HG03378 (cell line): Measurements from ENCODE around the gene TRIM44.
A peak's percentile ranks its signal among the peaks of the same experiment; 100 is the strongest.

Experiments
- ATAC-seq: cut with Tn5 transposase; IDR thresholded peaks from one replicate; pipeline ENCODE4 v1.9.1; 2021; ENCODE audit warnings: mild to moderate bottlenecking, moderate library complexity; ENCODE audit not compliant: unreplicated experiment

The TRIM44 gene

GRCh38 chr11:35671396-35672127, 9.0 kb downstream of the TRIM44 start:
- ATAC-seq, result no peak

GRCh38 chr11:35672608-35673007, 10.0 kb downstream of the TRIM44 start:
- ATAC-seq, result no peak

- ATAC-seq, result no peak
These were observed 13.5 kb downstream of the TRIM44 start for GRCh38 chr11:35675901-35676610.

- no peak for ATAC-seq
These were observed 14.0 kb downstream of the TRIM44 start for GRCh38 chr11:35676611-35676965.

GRCh38 chr11:35677904-35678303, 15.3 kb downstream of the TRIM44 start:
- ATAC-seq, result no peak

- ATAC-seq, result no peak
These were observed 15.9 kb downstream of the TRIM44 start for GRCh38 chr11:35678471-35678870.

- no peak for ATAC-seq
These were observed 16.4 kb downstream of the TRIM44 start for GRCh38 chr11:35678975-35679374.

GRCh38 chr11:35680506-35680905, 17.9 kb downstream of the TRIM44 start:
- ATAC-seq, result no peak

- ATAC-seq, result peak; percentile 44
These were observed 18.7 kb downstream of the TRIM44 start for GRCh38 chr11:35681163-35681767.

- no peak for ATAC-seq
These were observed 19.9 kb downstream of the TRIM44 start for GRCh38 chr11:35682230-35683173.

GRCh38 chr11:35683728-35684339, 21.3 kb downstream of the TRIM44 start:
- peak; percentile 71 for ATAC-seq

GRCh38 chr11:35688023-35688422, 25.4 kb downstream of the TRIM44 start:
- ATAC-seq, result peak; percentile 37

- no peak for ATAC-seq
These were observed 26.8 kb downstream of the TRIM44 start for GRCh38 chr11:35689081-35689996.

- no peak for ATAC-seq
These were observed 39.6 kb downstream of the TRIM44 start for GRCh38 chr11:35702126-35702525.

GRCh38 chr11:35709376-35709775, 46.8 kb downstream of the TRIM44 start:
- ATAC-seq, result no peak

GRCh38 chr11:35711173-35711910, 48.8 kb downstream of the TRIM44 start:
- ATAC-seq, result no peak

- ATAC-seq, result no peak
These were observed 49.3 kb downstream of the TRIM44 start for GRCh38 chr11:35711924-35712323.

GRCh38 chr11:35712533-35712932, 50.0 kb downstream of the TRIM44 start:
- ATAC-seq, result no peak
